Testis (tissue), 2 donors: ENCODE results near the gene FBP1.
"Not testable (repeated sequence)": the region's sequence is repeated elsewhere in the genome, so short reads cannot be mapped to it uniquely, and the experiment has no call there.

ENCODE experiments used
- POLR2A ChIP-seq: fragments of 450-650 bp; IDR thresholded peaks from one replicate; pipeline ENCODE4 v1.6.1; 2017; ENCODE audit warnings: antibody characterized with exemption, mild to moderate bottlenecking, moderate library complexity
- TF ChIP-seq, protein P1 (sequence below), 3 experiments: fragments of 450-650 bp in 2 of 3; fragments of 200-600 bp in 1 of 3; sonication (generic) in 1 of 3; IDR thresholded peaks; one replicate each; pipeline ENCODE4 v1.5.1; 2016 to 2019; ENCODE audit warnings: antibody characterized with exemption in 3 of 3, mild to moderate bottlenecking in 2 of 3, moderate library complexity in 1 of 3

DNA sequence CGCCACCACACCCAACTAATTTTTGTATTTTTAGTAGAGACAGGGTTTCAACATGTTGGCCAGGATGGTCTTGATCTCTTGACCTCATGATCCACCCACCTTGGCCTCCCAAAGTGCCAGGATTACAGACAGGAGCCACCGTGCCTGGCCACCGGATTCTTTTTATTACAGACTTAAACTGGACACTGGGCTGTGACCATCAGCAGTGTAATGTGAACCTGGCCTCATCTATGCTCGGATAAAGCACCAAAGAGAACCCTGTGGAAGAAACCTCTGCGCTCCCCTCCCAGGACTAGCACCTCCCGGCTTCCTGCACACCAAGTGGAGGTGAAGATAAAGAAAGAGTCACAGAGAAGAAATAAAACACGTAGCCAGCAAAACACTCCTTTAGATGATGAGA, 46.6 kb downstream of the FBP1 start:
- not testable (repeated sequence) for TF ChIP-seq POLR2A
- TF ChIP-seq, protein P1, sequence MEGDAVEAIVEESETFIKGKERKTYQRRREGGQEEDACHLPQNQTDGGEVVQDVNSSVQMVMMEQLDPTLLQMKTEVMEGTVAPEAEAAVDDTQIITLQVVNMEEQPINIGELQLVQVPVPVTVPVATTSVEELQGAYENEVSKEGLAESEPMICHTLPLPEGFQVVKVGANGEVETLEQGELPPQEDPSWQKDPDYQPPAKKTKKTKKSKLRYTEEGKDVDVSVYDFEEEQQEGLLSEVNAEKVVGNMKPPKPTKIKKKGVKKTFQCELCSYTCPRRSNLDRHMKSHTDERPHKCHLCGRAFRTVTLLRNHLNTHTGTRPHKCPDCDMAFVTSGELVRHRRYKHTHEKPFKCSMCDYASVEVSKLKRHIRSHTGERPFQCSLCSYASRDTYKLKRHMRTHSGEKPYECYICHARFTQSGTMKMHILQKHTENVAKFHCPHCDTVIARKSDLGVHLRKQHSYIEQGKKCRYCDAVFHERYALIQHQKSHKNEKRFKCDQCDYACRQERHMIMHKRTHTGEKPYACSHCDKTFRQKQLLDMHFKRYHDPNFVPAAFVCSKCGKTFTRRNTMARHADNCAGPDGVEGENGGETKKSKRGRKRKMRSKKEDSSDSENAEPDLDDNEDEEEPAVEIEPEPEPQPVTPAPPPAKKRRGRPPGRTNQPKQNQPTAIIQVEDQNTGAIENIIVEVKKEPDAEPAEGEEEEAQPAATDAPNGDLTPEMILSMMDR (IDR thresholded peaks at IDR 0.05) = not testable (repeated sequence)
